Stimulated activated CD8-positive, alpha-beta memory T cell treated with anti-CD3 and anti-CD28 coated beads, Interleukin-15, amount 100 ng/mL, for 1 hour (primary cell): ENCODE results near the gene MORC3.
"Not testable (repeated sequence)": the region's sequence is repeated elsewhere in the genome, so short reads cannot be mapped to it uniquely, and the experiment has no call there.

Experiments
- DNase-seq: peaks from one replicate; pipeline ENCODE4 v3.0.0-alpha.2; 2020; ENCODE audit warnings: low read depth

The MORC3 gene

DNA sequence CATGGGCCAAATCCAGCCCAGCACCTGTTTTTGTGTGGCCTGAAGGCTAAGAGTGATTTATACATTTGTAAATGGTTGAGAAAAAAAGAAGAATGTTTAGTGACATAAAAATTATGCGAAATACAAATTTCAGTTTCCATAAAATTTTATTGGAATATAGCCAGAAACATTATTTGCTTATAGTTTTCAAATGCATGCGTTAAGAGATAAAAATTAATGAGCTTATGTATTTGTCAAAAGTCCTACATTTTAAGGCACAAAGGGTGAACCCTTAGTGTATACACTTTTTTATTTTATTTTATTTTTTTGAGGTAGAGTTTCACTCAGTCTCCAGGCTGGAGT, 2.1 kb downstream of the MORC3 start:
- DNase-seq, result no peak

GRCh38 chr21:36323032-36323431, 3.0 kb downstream of the MORC3 start:
- no peak for DNase-seq

GRCh38 chr21:36325373-36326010, 5.5 kb downstream of the MORC3 start:
- no peak for DNase-seq

DNA sequence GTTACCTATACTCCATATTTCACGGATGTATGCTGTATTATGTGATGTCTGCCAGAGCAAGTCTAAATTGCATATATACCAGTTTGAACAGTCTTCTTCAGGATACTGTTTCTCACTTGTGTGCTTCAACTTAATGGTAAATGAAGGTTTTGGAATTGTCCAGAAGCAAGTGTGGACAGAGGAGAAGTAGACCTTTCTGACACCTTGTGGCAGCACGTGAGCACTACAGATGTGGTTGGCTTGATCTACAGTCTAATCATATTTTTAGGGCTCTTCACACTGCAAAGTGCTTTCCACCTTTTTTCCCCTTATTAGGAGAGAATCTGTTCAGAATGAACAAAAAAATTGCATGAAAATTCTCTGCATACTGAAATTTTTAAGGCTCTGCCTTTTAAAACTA, 10.9 kb downstream of the MORC3 start:
- DNase-seq, result no peak

DNA sequence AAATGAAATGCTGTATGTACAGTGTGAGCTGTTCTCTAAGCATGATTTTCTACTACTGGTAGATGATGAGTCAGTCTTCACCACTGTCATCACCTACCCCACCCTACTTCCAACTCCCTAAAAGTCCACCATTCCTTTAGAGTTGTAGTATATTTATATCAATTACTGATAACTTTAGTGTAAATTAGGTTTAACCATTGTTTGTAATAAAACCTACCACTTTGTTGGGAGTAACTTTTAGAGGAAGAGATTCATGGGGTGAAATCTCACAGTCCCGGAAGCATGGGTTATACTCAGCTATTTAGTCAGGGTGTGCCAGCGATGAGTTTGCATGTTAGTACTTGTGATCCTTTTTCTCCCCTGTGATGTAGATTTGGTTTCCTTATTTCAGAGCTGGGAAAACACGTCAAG, 17.1 kb downstream of the MORC3 start:
- DNase-seq, result no peak

- no peak for DNase-seq
Observed at GRCh38 chr21:36338975-36339374, 19.0 kb downstream of the MORC3 start.

DNA sequence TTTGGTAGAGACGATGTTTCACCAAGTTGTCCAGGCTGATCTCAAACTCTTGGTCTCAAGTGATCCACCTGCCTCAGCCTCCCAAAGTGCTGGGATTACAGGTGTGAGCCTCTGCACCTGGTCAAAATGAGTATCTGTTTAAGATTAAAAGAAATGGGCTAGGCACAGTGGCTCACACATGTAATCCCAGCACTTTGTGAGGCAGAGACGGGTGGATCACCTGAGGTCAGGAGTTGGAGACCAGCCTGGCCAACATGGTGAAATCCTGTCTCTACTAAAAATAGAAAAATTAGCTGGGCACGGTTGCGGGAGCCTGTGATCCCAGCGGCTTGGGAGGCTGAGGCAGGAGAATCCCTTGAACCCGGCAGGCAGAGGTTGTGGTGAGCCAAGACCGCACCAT, 22.6 kb downstream of the MORC3 start:
- not testable (repeated sequence) for DNase-seq

GRCh38 chr21:36344931-36345330, 24.9 kb downstream of the MORC3 start:
- DNase-seq, result no peak

- DNase-seq, result no peak
Observed at GRCh38 chr21:36347278-36347961, 27.4 kb downstream of the MORC3 start.

DNA sequence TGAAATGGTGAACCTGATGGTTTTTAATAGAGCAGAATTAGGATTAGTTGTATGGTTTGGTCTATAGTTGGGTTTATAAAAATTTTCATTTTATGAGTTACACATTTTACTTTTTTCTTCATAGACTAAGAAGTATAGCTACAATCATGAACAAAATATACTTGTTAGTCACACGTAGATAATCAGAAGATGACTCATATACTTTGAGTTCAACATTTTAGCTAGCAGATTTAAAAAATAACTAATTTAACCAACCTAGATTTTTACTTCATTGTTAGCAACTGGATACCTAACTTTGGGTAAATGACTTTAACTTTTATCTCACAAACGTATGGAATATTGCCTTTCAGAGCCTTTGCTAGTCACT, 27.9 kb downstream of the MORC3 start:
- no peak for DNase-seq

DNA sequence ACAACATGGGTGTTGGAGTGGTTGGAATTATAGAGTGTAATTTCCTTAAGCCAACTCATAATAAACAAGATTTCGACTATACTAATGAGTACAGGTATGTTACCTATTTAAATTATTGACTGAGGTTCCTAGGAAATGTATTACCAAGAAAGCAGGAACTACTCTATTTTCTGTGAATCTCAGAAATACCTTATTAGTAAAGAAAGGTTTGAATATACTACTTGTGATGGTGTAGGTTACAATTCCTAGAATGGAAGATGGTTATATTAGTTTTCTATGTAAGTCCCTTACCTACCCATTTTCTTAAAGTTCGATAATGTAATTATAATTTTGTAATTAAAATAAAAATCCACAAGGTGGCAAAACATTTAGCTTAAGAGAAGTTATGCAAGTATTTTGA, 29.3 kb downstream of the MORC3 start:
- no peak for DNase-seq

- DNase-seq, result no peak
Observed at GRCh38 chr21:36350282-36350910, 30.4 kb downstream of the MORC3 start.

DNA sequence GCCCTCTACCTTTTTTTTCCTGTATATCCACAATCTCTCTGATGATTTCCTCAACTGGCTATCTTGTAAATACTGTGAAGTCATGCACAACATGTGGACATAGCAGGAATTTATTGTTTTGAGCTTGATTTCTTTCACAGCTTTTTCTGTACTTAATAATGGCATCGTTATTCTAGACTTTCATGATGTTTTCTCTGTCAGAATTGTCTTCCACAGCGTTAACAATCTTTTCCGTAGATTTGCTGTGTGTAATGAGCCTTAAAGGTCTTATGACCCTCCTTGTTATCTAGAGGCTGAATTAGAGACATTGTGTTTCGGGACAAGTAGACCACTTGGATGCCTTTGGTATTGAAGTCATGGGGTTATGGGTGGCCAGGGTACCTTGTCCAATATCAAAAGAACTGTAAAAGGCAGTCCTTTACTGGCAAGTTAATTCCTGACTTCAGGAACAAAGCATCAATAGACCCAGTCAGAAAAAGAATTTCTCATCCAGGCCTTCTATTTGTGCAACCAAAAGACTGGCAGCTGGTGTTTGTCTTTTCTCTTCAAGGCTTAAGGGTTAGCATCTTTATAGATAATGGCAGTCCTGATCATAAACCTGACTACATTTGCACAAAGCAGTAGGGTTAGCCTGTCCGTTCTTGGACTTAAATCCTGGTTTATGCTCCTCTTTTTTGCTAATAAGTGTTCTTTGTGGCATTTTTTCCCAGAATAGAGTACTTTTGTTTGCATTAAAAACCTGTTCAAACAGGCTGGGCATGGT, 35.1 kb downstream of the MORC3 start:
- DNase-seq, result no peak

GRCh38 chr21:36355868-36356267, 35.9 kb downstream of the MORC3 start:
- no peak for DNase-seq

- no peak for DNase-seq
Observed at GRCh38 chr21:36359185-36359584, 39.2 kb downstream of the MORC3 start.

DNA sequence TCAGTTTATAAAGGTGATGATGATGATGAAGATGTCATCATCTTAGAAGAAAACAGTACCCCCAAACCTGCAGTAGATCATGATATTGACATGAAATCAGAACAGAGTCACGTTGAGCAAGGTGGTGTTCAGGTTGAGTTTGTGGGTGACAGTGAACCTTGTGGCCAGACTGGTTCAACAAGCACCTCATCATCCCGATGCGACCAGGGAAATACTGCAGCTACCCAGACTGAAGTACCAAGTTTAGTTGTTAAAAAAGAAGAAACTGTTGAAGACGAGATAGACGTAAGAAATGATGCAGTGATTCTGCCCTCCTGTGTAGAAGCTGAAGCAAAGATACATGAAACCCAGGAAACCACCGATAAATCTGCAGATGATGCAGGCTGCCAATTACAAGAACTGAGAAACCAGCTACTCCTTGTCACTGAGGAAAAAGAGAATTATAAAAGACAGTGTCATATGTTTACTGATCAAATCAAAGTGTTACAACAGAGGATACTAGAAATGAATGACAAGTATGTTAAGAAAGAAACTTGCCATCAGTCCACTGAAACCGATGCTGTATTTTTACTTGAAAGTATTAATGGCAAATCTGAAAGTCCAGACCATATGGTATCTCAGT, 49.2 kb downstream of the MORC3 start:
- DNase-seq, result no peak

- DNase-seq, result no peak
Observed at GRCh38 chr21:36375994-36376393, 56.0 kb downstream of the MORC3 start.

DNA sequence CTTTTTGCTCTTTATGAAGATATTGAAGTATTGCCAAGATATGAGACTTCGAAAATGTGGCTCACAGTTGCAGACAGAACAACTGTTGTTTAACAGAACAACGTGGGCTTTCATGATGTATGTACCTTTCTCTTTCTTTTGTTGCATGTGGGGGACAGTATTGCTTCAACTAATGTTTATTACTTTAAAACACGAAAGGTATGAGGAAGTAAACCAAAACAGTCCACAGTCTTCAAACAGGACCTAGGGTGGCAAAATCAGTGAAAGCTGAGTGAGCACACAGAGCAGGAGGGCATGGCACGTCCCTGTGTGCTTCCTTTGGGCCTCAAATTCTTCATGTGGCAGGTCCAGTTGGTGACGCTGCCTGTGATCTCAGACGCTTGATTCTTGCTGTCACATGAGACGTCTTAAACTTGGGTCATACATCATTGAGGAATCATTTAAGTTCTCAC, 57.4 kb downstream of the MORC3 start:
- DNase-seq, result no peak

GRCh38 chr21:36379251-36379650, 59.3 kb downstream of the MORC3 start:
- DNase-seq, result no peak

- DNase-seq, result no peak
Observed at GRCh38 chr21:36381841-36382589, 62.0 kb downstream of the MORC3 start.

- DNase-seq, result not testable (repeated sequence)
Observed at GRCh38 chr21:36382722-36383121, 62.7 kb downstream of the MORC3 start.

DNA sequence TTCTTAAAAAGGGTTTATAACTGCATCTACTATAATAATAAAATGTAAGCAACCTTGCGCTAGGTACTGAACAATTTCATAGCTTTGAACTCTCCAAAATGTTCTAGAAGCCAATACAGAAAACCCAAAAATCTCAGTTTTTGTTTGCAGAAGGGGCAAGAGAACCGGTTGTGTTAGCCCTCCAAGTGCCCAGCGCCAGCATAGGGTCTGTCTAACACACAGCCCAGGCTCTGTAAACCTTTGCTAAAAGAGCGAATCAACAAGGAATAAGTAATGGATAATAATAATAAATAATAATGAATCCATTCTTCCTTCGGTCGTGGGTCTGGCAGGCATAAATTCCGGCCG, 64.9 kb downstream of the MORC3 start:
- DNase-seq, result no peak
